Measurements from ENCODE around the gene PDCD1.

The PDCD1 gene

DNA sequence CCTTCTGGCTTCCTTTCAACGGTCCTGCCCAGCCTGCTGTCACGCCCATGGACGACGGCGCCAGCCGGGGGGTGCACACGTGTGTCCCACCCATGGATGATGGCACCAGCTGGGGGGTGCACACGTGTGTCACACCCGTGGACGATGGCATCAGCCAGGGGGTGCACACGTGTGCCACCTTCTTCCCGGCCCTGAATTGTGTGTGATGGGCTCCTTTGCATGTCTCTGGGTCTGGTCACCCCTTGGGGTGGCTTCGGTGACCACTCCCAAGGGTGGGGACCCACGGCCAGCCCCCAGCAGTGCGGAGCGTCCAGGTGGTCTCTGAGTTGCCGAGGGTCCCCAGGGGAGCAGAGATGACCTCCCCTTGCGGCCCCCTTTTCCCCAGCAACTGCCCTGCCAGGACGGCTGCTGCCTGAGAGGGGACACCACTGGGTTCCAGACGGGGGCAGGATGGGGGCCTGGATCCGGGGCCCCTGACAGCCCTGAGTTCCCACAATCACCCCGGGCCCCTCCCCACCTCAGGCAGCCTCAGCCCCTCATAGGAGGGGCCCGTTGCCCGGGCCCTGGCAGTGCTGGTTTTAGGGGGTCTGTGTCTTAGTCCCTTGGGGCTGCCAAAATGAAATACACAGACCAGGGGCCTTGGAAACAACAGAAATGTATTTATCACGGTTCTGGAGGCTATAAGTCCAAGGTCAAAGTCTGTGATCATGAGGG, 40.3 kb downstream of the PDCD1 start:
- TF ChIP-seq, protein P1, sequence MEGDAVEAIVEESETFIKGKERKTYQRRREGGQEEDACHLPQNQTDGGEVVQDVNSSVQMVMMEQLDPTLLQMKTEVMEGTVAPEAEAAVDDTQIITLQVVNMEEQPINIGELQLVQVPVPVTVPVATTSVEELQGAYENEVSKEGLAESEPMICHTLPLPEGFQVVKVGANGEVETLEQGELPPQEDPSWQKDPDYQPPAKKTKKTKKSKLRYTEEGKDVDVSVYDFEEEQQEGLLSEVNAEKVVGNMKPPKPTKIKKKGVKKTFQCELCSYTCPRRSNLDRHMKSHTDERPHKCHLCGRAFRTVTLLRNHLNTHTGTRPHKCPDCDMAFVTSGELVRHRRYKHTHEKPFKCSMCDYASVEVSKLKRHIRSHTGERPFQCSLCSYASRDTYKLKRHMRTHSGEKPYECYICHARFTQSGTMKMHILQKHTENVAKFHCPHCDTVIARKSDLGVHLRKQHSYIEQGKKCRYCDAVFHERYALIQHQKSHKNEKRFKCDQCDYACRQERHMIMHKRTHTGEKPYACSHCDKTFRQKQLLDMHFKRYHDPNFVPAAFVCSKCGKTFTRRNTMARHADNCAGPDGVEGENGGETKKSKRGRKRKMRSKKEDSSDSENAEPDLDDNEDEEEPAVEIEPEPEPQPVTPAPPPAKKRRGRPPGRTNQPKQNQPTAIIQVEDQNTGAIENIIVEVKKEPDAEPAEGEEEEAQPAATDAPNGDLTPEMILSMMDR (IDR thresholded peaks at IDR 0.05): no peak

DNA sequence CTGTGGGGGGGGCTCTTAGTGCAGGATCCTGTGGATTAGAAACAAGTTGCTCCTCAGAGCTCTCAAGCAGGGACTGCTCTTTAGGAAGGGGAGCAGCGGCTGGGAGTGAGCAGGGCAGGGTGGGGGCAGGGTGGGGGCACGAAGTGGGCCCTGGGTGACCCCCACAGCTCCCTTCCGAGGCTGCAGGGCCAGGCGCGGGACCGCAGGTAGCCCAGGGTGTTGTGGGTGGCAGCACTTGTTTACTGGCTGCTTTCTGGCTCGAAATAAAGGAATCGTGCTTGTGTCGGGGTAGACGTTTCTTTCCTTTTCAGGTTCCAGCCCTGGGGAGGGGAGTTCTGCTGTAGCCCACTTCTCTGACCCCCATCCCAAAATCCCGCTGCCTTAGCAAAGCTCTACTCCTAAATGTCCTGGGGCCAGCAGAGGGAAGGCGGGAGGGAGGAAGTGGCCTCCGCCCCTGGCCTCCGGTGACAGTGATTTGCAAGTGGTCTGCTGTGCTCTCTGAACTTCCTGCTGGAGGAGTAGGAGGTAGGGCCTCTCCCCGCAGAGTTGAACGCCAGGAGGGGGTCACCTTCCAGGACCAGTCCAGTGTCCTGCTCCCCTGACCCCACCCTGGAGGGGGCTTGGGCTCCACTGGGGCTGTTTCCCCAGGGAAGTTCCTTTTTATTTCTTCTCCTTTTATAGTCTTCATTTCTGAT, 41.4 kb downstream of the PDCD1 start:
- TF ChIP-seq, protein P1 (IDR thresholded peaks at IDR 0.05): no peak

DNA sequence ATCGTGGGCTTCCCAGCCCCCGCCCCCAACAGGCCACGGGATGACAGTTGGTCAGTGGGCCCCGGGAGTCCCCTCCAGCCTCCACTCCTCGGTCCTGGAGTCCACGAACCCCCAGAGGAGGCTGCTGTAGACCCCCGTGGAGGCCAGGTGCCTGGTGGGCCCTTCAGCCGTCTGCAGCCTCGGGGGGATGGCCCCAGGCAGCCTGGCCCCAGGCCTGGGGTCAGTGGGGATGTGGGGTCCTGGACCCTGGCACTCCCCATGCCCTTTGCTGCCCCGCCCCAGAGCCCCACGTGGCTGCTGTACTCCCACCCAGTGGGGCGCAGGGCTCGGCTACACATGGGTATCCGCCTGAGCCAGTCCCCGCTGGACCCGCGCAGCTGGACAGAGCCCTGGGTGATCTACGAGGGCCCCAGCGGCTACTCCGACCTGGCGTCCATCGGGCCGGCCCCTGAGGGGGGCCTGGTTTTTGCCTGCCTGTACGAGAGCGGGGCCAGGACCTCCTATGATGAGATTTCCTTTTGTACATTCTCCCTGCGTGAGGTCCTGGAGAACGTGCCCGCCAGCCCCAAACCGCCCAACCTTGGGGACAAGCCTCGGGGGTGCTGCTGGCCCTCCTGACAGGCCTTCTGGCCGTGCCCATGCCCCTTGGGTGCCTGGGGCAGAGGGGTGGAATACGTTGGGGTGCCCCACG, 42.1 kb downstream of the PDCD1 start:
- TF ChIP-seq, protein P1 (IDR thresholded peaks at IDR 0.05): no peak

DNA sequence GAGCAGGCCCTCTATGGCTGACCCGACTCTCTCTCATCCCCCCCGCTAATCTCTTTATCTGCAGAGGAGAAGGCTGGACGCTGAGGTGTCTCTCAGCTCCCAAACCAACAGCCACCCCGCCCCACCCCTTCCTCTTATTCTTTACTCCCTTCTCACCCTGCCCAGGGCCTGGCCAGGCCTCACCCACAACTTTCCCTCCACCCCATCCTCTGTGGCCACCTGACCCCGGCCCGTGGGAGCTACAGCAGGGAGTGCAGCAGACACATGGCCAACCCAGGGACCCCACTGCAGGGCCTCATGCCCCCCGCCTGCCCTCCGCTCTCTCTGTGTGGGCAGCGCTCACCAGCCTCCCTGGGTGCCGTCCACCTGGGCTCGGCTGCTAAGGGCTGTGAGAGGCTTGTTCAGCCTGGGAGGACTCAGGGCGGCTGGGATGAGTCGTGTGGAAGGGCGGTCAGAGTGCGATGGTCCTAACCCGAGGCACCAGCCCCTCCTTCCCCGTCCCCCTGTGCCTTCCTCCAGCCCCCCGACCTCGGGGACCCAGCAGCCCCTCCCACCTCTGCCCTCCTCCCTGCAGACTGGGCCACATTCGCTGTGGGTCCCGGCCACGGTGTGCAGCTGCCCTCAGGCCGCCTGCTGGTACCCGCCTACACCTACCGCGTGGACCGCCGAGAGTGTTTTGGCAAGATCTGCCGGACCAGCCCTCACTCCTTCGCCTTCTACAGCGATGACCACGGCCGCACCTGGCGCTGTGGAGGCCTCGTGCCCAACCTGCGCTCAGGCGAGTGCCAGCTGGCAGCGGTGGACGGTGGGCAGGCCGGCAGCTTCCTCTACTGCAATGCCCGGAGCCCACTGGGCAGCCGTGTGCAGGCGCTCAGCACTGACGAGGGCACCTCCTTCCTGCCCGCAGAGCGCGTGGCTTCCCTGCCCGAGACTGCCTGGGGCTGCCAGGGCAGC, 42.9 kb downstream of the PDCD1 start:
- TF ChIP-seq, protein P1 (IDR thresholded peaks at IDR 0.05): no peak

DNA sequence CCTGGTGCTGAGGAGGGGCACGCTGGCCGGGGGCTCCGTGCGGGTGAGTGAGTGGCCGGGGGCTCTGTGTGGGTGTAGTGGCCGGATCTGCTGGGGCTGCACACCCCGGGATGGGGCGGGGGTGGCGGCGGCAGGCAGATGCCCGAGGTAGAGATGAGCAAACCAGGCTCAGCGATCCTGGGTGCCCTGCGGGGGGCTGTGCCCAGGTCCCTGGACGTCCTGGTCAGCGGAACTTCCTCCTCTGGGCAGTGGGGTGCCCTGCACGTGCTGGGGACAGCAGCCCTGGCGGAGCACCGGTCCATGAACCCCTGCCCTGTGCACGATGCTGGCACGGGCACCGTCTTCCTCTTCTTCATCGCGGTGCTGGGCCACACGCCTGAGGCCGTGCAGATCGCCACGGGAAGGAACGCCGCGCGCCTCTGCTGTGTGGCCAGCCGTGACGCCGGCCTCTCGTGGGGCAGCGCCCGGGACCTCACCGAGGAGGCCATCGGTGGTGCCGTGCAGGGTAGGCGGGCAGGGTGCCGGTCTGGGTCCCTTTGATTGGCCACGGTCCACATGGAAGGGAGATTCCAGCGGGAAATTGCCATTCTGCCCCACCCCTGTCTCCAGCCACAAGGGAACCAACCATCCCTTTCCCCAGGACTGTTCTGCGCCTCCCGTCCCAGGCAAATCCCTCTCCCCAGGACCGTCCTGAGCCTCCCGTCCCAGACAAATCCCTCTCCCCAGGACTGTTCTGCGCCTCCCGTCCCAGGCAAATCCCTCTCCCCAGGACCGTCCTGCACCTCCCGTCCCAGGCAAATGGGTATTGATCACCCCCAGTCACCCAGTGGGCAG, 43.8 kb downstream of the PDCD1 start:
- TF ChIP-seq, protein P1 (IDR thresholded peaks at IDR 0.05): no peak

DNA sequence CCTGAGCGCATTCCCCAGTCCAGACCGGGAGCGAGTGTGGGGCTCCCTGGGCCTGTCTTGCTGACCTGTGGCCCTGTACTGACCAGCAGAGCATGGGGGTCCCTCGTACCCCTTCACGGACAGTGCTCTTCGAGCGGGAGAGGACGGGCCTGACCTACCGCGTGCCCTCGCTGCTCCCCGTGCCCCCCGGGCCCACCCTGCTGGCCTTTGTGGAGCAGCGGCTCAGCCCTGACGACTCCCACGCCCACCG, 44.4 kb downstream of the PDCD1 start:
- TF ChIP-seq, protein P1 (IDR thresholded peaks at IDR 0.05): no peak
